Stimulated activated CD8-positive, alpha-beta memory T cell treated with anti-CD3 and anti-CD28 coated beads, Interleukin-7, amount 100 ng/mL, for 4 hours (primary cell): ENCODE measurements around the gene RAPGEF4.
"Not testable (repeated sequence)": the region's sequence is repeated elsewhere in the genome, so short reads cannot be mapped to it uniquely, and the experiment has no call there.

ENCODE experiments used
- DNase-seq, 2 donors: peaks; one replicate each; pipeline ENCODE4 v3.0.0-alpha.2; 2020; ENCODE audit warnings: low read depth in 2 of 2

The RAPGEF4 gene

GRCh38 chr2:173034143-173034542 is 298.5 kb downstream of the RAPGEF4 start:
- DNase-seq, result no peak

- DNase-seq, result no peak
Measured at GRCh38 chr2:173037245-173038120, 301.8 kb downstream of the RAPGEF4 start.

- DNase-seq, result not testable (repeated sequence)
Measured at GRCh38 chr2:173038257-173038656, 302.6 kb downstream of the RAPGEF4 start.

- DNase-seq, result no peak
Measured at GRCh38 chr2:173040729-173041128, 305.1 kb downstream of the RAPGEF4 start.

- DNase-seq, result no peak
Measured at GRCh38 chr2:173043476-173043875, 307.8 kb downstream of the RAPGEF4 start.

GRCh38 chr2:173043897-173044519 is 308.4 kb downstream of the RAPGEF4 start:
- no peak for DNase-seq

GRCh38 chr2:173044686-173045085 is 309.0 kb downstream of the RAPGEF4 start:
- DNase-seq, result no peak

- no peak for DNase-seq
Measured at GRCh38 chr2:173045181-173045580, 309.5 kb downstream of the RAPGEF4 start.

- no peak for DNase-seq
Measured at GRCh38 chr2:173048522-173048896, 312.9 kb downstream of the RAPGEF4 start.

- DNase-seq, result no peak
Measured at GRCh38 chr2:173048897-173049661, 313.4 kb downstream of the RAPGEF4 start.

- DNase-seq, result no peak
Measured at GRCh38 chr2:173049831-173050230, 314.2 kb downstream of the RAPGEF4 start.

GRCh38 chr2:173050684-173051083 is 315.0 kb downstream of the RAPGEF4 start:
- DNase-seq, result no peak

- DNase-seq, result no peak
Measured at GRCh38 chr2:173051463-173052215, 316.0 kb downstream of the RAPGEF4 start.

- DNase-seq, result no peak
Measured at GRCh38 chr2:173053043-173053699, 317.5 kb downstream of the RAPGEF4 start.

GRCh38 chr2:173054466-173054865 is 318.8 kb downstream of the RAPGEF4 start:
- DNase-seq, result no peak

- DNase-seq, result no peak
Measured at GRCh38 chr2:173056705-173057364, 321.2 kb downstream of the RAPGEF4 start.

GRCh38 chr2:173058097-173058496 is 322.5 kb downstream of the RAPGEF4 start:
- no peak for DNase-seq

GRCh38 chr2:173058673-173059072 is 323.0 kb downstream of the RAPGEF4 start:
- no peak for DNase-seq

- DNase-seq, result no peak
Measured at GRCh38 chr2:173059292-173059691, 323.6 kb downstream of the RAPGEF4 start.

GRCh38 chr2:173059971-173060461 is 324.4 kb downstream of the RAPGEF4 start:
- no peak for DNase-seq
